ELR (cell line): ENCODE measurements around the gene FKTN.

Experiments used
- DNase-seq: peaks from one replicate; pipeline ENCODE4 v3.0.0-alpha.2; 2015; ENCODE audit warnings: low read depth

FKTN gene

DNA sequence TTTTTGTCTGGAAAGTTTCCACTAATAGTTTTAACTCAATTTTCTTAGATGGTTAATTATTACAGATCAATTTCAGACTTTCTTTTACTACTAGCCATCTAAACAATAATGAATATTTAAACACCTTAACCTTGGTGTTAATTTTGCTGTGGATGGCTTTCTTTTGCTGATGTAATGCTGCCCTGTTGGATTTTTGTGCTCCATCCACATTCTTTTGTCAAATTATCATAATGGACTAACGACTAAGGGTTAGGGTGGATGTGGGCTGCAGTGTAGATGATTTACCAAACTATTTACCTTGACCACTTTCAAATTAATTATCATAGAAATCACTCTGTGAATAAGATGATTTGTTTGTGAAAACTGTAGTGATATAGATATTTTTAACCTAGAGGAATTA, 120.8 kb downstream of the FKTN start:
- no peak for DNase-seq

DNA sequence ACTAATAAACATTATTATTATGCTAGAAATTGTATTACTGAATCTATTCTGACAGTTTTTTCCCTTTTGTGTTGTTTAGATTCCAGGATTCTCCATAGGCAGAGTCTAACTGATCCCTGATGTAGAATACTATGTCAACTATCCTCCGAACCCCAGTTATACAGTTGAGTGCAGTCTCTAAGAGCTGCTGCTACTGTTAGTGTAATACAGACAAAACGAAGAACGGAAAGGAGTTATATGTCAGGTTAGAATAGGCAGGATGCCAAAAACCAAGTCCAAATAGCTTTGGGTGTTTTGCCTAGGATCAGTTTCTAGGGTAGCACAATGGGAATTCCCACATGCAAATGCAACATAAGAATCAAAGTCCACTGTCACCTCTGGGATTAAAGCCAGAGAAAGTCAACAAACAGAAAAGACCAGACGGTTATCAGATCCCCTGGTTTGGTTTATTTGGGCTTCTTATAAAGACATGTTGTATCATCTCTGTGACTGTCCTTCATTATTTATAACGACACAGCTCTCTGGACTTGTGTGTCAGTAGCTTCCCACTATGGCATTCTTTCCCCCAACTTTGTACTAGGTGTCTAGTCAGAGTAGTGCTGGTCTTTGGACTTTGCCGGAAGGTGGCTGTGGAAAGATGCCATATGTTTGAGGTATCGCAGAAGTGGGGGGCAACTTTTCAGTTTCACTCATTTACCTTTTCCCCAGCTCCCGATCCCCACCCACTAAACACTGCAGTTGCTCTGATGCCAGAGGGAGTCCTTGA, 121.5 kb downstream of the FKTN start:
- DNase-seq, result no peak

DNA sequence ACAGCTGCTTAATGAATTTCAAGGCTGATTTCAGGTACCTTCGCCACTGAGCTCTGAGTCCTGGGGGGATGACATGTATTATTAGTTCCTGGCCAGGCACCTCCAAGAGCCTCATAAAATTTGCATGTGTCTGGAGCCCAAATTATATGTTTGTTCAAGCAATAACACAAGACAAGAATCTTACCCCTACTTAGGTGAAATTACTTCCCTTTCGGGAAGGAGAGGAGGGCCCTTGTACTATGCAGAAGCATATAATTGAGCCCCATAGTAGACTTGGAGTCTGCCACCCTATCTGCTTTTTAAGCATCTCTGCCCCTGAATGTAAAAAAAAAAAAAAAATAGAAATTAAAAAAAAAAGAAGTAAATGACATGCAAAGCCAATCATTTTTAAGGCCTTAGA, 123.4 kb downstream of the FKTN start:
- DNase-seq, result no peak

DNA sequence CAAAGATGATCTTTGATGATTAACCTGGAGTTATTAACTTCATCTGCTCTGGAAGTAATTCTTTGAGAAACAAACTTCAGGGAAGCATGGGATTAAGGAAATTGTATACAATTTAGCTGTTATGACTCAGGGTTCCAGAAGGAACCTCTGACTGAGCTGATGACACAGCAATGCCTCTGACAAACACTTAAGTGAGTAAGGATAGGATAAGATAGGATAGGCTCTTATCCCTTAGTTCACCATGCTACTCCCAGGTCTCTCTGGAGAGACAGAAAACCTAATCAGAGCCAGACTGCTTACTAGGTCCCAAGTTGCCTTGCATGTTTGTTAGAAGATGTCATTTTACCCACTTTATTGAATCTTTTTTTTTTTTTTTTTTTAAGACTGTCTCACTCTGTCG, 123.8 kb downstream of the FKTN start:
- peak; percentile 90 for DNase-seq

DNA sequence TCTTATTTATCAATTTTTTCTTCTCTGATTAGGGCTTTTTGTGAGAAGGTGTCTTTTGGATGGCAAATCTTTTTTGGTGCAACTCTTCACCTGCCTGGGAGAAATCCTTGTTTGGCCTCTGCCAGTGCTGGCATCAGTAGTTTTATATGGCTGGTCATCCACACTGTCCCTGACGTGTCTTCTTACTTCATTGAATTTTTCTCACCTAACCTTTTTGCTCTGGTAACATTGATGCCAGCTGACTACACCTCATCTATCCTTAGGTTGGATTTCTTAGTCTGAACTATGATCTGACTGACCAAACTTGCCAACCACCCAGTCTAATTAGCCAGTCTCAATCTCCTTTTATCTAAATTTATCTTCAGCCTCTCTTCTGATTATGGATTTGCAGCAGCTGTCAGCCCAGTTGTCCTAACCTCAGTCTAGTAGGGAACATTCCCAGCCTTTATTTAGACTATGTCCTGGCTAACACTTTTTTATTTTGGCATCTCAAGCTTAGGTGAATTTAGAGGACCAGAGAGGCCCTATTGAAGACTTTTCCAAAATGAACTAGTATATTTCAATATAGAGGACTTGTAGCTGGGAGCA, 125.9 kb downstream of the FKTN start:
- DNase-seq, result no peak

DNA sequence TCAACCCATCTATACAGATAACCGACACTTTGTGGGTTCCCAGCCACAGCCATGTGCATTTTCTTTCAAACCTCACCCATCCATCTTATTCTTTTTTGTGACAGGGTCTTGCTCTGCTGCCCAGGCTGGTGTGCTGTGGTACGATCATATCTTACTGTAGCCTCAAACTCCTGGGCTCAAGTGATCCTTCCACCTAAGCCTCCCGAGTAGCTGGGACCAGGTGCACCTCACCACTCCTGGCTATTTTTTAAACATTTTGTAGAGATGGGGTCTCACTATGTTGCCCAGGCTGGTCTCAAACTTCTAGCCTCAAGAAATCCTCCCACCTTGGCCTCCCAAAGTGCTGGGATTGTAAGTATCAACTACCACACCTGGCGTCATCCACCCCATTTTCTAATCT, 129.0 kb downstream of the FKTN start:
- no peak for DNase-seq
